HG02610 (cell line): Measurements from ENCODE around the gene MORN1.

Experiments
- ATAC-seq: cut with Tn5 transposase; IDR thresholded peaks from one replicate; pipeline ENCODE4 v1.9.1; 2021; ENCODE audit warnings: mild to moderate bottlenecking, moderate library complexity; ENCODE audit not compliant: unreplicated experiment

Gene MORN1

DNA sequence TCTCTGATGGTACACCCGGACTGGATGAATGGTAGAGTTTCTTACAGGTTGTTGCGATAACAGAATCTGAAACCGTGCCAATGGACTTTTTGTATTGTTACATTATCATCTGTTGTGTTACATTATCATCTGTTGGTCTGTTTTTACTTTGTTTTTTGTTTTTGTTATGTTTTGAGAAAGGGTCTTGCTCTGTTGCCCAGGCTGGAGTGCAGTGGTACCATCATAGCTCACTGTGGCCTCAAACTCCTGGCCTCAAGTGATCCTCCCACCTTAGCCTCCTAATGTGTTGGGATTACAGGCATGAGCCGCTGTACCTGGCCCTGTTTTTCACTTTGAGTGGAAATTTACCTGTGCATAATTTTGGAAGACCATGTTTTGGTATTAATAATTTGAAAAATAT is 31.2 kb upstream of the MORN1 start:
- ATAC-seq = no peak

DNA sequence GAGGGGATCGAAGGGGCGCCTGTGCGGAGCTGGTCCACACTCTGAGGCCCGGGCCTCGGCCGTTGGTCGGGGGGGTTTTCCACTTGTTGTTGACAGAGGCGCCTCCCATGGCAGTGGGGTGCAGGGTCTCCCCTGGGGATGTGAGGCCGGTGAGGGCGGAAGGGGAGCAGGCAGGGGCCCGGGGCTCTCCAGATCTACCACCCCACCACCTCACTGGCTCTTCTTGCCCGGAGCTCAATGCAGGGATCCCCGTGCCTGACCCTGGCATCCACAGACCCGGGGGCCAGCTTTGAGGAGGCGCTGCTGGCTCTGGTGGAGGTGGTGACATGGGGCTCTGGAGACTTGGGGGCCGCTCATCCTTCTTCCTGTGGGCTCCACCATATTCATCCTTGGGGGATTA is 28.1 kb upstream of the MORN1 start:
- no peak for ATAC-seq

DNA sequence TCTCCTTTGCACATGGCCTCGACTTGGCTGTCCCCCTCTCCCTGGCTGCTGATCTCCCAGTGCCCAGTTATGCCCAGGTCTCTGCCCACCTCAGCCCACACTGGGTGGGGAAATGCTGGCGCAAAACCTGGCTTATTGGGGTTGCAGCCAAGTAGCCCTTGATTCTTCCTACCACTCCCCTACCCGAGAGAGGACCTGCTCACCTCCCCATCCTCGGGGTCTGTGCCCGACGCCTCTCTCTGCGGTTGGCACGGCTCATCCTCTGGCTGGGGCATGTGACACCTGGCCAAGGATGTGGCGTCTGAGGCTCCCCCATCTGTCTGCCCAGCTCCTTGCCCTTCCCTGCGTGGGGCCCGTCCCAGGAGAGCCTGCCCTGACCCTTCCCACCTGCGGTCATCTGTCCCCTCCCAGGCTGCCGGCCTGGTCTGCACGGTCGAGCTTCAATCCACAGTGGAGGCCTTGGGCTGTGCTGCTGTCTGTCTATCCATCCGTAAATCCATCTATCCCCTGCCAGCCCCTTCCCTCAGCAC is 27.5 kb upstream of the MORN1 start:
- no peak for ATAC-seq

DNA sequence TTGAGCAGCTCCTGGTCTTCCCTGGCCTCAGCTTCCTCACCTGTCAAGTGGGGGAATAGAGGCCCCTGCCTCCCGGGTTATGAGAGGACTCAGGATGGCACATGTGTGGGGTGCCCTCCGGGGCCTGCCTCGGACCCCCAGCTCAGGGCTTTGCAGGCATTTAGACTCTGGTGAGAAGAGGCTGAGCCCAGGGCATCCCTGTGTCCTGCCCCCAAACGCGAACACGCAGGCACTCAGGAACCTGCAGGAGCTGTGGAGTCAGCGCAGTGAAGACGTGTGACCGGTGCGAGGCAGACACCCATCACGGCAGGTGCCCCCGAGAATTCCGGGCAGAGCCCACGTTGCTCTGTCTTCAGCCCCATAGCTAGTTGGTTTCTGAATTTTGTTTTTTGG is 26.5 kb upstream of the MORN1 start:
- ATAC-seq = no peak

DNA sequence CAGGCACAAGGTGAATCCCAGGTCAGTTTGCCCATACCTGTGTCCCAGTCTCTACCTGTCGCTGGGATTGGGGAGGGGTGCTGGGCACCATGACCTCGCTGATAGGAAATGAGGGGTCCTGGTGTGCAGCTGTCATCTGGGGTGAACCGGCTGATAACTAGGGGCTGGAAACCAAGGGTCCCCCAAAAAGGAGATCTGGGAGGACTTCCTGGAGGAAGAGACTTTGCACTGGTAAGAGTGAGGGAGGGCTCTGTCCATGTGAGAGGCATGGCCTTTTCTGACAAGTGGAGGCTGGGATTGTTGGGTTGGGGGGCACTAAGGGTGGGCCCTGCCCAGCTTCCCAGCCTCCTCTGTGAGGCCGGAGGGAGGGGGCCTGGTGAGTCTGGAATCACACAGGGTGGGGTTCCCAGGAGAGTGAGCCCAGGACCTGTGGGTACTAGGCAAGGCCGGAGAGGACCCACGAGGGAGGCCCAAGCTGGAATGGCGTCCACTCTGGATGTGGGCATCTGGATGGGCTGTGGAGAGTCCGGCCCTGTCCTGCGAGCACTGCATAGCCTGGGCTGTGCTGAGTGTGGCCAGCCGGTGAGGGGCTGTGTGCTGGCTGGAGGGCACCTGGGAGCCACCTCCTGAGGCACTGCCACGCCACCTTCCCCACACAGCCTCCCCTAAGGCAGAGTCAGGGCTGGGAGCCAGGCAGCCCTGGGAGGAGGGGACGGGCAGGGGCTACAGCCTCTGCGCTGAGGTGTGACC is 25.9 kb upstream of the MORN1 start:
- ATAC-seq = no peak

DNA sequence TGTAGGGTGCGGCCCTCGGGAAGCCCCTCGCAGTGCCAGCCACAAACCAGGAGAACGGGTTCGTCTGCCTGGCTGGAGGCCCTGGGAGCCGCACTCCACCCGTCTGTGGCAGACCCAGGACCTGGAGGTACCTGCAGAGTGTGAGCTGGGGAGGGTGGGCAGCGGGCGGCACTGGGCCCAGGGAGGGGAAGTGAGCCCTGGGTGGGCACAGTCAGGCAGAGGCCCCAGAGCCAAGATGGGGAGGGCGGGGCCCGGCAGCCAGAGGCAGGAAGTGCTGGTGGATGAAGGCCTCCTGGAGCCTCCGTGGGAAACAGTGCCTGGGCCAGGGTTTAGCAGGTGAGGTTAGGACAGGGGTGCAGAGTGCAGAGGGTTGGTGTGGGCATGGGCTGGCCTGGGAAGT is 25.0 kb upstream of the MORN1 start:
- ATAC-seq = no peak

DNA sequence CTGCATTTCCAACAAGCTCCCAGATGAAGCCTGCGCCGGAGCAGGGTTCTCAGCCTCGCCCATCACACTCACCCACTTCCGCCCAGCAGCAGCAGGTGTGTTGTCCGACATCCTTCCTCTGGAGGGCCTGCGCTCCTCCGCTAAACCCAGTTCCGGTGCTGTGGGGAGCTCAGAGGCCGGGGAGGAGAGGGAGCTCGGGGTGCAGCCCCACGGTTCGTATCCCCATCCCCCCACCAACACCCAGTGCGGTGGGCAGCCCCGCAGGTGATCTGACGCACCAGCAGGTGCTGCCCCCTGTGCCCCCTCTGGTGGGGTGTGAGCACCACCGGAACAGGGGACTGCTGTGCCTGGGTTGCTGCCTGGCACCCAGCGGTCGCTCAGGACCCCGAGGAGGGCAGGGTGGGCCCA is 24.5 kb upstream of the MORN1 start:
- no peak for ATAC-seq

DNA sequence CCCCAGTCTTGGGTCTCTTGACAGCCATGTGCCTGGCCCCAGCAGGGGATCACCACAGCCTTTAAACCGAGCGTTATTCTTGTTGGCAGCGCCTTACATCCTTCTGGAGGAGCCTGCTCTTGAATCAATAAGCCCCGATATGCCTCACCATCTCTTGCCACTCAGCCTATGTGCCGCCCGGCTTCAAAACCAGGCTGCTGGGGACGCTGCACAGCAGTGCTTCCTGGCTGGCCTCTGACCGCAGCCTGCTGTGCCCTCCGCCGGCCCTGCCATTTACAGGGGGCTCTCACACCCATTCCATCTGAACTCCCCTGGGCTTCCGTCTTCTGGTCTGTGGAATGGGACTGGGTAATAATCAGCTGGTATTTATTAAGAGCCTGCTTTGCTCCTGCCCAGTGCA is 24.0 kb upstream of the MORN1 start:
- ATAC-seq = no peak

DNA sequence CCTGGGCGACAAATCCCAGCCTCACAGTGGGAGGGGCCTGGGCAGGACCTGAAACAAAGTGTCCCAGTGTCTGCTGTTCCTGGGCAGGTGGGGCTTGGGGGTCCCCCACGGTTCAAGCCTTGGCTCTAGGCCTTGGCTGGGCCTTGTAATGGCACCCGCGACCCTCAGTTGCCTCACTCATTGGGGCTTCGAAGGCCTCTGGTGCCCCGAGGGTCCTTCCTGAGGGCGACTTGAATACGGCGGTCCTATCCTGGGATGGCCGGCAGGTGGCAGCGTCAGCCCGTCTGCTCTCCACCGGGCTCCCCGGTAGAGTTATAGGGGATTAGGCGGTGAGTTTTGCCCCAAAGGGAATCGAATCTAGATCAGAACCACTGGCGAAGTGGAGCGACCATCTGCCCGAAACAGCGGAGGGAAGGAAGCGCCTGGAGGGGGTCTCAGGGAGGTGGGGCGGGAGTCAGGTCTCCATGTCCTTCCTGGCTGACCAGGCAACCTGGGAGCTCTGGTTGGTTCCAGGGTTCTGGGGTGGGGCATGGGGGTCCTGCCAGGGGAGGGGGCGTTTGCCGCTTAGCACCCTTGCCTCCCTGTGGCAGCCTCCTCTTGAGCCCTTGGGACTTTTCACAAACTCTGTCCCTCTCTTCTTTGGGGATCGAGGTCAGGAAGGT is 23.1 kb upstream of the MORN1 start:
- no peak for ATAC-seq

DNA sequence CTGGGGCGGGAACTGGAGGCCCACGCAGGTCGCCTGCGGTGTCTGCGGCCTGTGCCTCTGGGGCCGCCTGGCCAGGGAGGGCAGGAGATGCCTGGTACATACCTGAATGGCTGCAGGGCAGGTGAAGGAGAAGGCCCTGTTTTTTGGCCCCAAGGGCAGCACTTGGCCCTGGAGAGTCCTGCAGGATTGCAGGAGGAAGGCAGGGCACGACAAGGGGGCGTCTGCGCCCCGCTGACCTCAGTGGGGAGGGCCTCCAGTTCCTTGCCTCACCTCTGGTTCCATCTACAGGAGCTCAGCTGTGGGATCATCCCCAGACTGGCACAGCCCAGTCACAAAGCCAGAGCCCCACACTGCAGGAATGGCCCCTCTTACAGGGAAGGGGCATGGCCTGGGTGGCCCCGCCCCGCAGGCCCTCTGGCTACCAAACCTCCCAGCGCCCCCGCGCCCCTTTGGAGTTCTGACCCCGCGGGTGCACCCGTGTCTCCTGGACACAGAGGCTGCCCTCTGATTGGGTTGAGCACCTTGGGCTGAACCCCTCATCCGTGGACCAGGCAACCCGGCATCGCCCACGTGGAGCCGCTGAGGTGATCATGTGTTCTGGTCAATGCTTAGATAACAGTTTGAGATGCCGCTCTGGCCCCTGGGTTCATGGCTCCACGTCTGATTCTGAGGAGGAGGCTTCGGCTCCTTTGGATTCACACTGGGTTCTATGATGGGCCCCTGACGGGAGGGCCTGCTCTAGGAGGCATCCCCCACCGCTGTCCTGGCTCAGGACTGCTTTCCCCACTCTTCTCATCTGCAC is 22.3 kb upstream of the MORN1 start:
- no peak for ATAC-seq

DNA sequence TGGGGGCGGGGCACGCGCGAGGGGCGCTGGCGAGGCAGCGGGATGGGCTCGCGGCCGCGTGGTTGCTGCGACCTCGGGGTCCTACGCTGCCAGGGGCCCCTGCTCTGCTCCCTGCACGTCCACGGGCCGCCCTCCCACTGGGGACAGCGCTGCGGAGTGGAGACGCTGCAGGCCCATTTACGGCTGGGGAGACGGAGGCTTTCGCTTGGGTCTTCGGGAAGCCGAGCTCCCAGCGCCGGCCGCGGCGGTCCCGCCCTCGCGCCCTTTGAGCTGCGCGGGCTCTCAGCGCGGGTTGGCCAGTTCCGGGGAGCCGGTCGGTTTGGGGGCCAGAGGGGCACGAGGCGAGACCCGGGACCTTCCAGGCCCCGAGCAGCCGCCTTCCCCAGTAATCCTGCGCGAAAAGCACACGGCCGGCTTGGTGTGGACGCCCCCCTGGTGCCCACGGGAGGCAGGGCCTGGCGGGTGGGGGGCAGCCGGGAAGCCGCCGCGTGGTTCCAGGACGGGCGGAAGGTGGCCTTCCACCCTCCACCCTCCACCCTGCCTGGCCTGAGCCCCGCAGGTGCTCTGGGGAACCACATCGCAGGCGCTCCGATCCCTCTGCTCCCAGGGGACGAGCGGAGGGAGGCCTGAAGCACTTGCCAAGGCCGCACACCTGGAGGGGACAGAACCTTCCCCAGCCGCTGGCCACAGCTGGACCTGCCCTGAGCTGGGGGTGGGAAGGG is 21.6 kb upstream of the MORN1 start:
- ATAC-seq = peak; percentile 12

DNA sequence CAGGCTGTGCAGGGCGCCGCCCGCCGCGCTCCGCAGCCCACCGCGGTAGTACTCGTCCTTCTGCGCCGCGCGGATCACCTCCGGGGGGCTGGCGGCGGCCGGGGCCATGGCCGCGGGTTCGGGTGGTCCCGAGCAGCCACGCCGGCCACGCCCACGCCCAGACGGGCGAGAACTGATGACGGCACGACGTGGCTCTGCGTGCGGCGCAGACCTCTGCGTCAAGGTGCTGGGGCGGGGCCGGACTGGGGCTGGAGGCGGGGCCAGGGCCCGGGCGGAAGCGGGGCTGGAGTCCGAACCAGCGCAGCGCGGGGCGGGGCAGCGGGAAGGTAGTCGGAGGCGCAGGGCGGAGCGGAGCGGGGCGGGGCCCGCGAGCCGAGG is 21.0 kb upstream of the MORN1 start, which contains the start of gene PEX10:
Gene PEX10 (minus strand): TSS at position 170 of the 378 bp plus-strand sequence. CDS start 62 bp downstream, at position 108.
- peak; percentile 79 for ATAC-seq

DNA sequence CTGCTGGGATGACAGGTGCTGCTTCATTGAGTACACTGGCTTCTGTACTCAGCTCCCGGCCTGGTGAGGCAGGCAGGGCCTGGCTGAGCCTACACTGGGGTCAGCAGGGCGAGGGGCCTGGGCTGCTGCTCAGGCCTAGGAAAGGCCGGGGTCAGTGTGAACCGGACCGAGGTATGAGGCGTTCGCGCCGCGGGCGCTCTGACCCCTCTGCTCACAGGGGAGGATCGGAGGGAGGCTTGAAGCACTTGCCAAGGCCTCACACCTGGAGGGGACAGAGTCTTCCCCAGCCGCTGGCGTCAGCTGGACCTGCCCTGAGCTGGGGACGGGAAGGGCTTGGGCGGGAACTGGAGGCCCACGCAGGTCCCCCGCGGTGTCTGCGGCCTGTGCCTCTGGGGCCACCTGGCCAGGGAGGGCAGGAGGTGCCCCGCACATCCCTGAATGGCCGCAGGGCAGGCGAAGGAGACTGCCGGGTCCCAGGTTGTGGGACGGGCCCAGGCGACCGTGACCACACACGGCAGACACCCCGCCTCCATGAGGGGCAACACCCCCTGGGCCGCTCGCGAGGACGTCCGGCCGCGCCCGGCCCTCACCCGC is 20.5 kb upstream of the MORN1 start:
- peak; percentile 19 for ATAC-seq

DNA sequence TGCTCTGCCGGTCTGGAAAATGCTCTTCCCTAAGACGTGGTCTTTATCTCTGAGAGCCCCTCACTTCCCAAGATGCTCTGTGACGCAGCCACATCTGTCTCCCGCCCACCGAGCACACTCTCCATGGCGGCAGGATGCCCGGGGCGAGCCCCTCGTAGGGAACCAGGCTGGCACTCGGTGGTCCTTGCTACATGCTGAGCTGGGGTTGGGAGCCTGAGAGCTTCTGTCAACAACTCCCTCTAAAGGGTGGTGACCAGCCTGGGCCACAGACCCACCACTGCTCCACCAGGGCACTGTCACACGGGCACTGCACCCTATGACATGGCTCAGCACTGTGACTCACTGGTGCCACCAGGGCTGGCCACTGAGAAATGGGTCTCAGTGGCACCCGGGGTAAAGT is 18.4 kb upstream of the MORN1 start:
- ATAC-seq = no peak

DNA sequence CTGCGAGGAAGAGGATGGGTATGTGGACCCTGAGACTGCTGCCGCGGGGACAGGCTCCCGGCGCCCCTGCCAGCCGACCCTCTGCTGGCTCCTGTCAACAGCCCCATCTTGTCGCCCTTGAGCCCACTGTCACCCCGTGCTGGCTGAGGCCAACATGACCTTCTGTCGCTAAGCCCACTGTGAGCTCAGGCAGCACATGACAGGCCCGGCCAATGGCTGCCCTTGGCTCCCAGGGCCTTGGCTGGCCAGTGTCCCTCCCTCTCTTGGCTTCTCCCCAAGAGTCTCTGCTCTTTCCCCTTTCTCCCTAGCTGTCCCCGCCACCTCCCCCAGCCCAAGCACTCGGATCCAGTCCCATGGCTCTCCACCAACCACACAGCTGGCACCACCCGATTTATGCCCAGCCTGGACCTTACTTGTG is 17.5 kb upstream of the MORN1 start:
- ATAC-seq = no peak

DNA sequence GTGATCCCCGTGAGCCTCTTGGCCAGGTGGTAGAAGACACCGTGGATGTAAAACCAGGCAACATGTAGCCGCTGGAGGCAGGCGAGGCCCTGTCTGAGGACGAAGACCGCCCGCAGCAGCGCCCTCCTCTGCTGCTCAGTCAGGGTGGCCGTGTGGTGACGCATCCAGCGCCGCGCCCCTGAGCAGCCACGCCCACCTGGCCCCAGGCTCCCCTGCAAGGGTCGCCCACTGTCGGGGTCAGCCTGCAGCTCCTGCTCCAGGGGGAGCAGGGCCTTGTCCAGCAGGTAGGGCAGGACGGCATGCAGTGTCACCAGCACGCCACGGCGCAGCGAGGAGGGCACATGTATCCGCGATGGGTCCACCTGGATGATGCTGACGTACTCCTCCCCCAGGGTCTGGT is 17.1 kb upstream of the MORN1 start:
- no peak for ATAC-seq

DNA sequence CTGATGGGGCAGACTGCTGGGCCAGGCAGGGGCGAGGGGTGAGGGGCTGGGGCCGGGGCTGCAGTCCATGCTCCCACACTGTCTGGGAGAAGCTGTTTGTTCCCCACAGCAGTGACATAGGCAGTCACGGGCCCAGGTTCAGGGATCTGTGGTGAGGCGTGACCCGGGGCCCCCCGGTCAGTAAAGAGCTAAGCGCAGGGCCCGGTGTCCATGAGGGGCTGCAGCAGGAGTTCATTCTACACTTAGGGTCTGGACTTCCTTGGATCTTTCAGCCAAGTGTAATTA is 16.6 kb upstream of the MORN1 start:
- no peak for ATAC-seq

DNA sequence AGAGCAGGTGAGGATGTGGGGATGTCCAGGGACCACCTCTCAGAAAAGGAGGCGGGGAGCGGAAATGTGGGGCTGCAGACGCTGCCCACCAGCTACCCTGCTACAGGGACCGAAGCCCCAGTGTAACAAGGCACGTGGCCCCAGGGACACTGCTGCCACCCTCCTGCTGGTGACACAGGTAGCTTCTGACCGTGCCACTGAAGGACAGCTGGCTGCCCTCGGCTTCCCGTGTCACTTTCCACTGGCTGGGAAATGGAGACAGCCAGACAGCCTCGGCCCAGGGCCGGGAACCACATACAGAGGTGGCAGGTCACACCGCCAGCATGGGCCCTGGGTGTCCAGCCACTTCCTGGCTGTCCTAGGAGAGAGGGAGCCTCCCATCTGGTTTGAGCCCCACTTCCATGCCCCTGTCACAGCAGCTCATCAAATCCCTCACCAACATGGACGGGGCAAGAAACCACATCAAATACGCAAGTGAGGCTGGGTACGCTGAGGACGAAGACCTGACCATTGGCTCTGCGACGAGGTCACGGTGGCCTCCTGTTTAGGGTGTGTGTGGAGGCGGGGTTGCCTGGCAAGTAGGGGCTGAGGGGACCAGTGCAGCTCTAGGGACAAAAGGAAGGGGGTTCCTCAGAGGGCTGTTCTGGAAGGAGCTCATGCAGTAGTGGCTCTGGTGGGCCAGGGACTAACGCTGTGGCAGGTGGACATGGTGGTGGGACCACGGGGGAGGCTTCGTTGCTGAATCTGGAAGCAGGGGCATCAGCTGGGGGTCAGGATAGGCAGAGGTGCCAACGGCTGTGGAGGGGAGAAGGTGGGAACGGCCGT is 16.0 kb upstream of the MORN1 start:
- no peak for ATAC-seq

DNA sequence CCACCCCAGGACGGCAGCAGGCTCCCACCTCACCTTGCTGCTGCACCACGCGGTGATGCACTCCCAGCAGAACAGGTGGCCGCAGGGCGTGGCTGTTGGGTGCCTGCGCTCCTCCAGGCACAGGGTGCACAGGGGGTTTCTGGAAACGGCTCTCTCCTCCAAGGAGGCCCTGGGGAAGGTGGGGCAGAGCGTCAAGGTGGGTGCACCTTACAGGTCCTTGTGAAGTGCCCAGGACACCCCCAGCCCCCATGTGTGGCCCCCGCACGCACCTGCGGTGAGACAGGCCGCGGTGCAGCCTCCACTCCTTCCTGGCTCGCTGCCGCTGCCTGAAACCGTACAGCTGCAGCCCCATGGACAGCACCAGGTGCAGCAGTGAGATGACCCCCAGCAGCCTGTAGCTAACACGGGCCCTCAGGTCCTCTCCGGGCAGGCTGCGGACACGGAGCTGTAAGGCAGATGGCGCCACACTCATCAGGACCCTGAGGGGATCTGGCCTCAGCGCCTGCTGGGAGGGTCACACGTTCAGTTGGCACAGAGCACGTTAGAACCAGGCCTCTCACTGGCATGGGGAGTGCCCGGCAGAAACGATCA is 15.2 kb upstream of the MORN1 start:
- ATAC-seq = no peak
